B cell (primary cell): ENCODE data around the gene CTNNA3.

ENCODE experiments used
- EZH2 ChIP-seq: IDR thresholded peaks from 2 replicates; pipeline ENCODE4 v1.6.1; 2012; ENCODE audit warnings: borderline replicate concordance, low read depth, mild to moderate bottlenecking, moderate library complexity, low read length; ENCODE audit not compliant: insufficient read depth, poor library complexity, severe bottlenecking
- TF ChIP-seq, protein P1 (sequence below): fragments of 200-600 bp; IDR thresholded peaks from one replicate; pipeline ENCODE4 v1.8.0; 2022; ENCODE audit warnings: antibody characterized with exemption, mild to moderate bottlenecking

DNA sequence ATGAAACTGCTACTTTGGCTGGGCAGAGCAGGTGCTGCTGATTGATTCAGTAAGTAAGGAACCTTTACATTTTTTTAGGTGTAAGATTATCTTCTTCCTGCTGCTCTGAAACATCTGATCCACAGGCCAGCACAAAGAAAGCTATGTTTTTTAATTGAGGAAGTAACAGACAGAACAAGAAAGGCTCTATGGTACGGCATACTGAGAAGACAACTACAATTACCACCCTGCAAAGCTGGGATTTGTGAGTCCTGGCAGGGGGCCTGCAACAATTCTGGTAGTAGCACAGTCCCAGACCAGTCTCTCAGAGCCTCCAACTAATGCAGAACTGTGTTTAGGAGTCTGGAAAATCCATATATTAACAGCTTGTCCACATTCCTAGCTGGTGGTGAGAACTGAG, 873.2 kb downstream of the CTNNA3 start:
- TF ChIP-seq, protein P1, sequence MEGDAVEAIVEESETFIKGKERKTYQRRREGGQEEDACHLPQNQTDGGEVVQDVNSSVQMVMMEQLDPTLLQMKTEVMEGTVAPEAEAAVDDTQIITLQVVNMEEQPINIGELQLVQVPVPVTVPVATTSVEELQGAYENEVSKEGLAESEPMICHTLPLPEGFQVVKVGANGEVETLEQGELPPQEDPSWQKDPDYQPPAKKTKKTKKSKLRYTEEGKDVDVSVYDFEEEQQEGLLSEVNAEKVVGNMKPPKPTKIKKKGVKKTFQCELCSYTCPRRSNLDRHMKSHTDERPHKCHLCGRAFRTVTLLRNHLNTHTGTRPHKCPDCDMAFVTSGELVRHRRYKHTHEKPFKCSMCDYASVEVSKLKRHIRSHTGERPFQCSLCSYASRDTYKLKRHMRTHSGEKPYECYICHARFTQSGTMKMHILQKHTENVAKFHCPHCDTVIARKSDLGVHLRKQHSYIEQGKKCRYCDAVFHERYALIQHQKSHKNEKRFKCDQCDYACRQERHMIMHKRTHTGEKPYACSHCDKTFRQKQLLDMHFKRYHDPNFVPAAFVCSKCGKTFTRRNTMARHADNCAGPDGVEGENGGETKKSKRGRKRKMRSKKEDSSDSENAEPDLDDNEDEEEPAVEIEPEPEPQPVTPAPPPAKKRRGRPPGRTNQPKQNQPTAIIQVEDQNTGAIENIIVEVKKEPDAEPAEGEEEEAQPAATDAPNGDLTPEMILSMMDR: no peak
- no peak for TF ChIP-seq EZH2
